Measurements from ENCODE around the gene SH3RF1. TPM values are rescaled to one million over a fixed set of nuclear protein-coding genes. Genes with fewer than 3 reads are reported as not detected.

Gene SH3RF1
- total RNA-seq, 2 experiments from 2014 or later: 0.34 TPM

- Mint-ChIP-seq H3K4me3 (no peak overlapping the region), H3K27ac (no peak overlapping the region), H3K36me3 (ENCODE audit: low read depth) (no peaks in the 10 kb centered on the region), H3K4me1 (ENCODE audit: low read depth) (no peaks in the 10 kb centered on the region), H3K9me3 (no peaks in the 10 kb centered on the region), H3K27me3 (peaks cover 3% of the 10 kb centered on the region)
- ATAC-seq: no peak
- intact Hi-C loops (cut with micrococcal nuclease): no loop called here
- no peak for TF ChIP-seq CTCF (IDR thresholded peaks at IDR 0.05)
- ChIA-PET POLR2A (no interaction called here), CTCF (no interaction called here)
- no peak for DNase-seq
Measured at GRCh38 chr4:169060391-169061091, 210.2 kb downstream of the SH3RF1 start.

- no peak for TF ChIP-seq CTCF (IDR thresholded peaks at IDR 0.05)
- ChIA-PET POLR2A (no interaction called here), CTCF (no interaction called here)
- no peak overlapping the region for H3K4me3 Mint-ChIP-seq
- no peaks in the 10 kb centered on the region for H3K36me3 Mint-ChIP-seq (ENCODE audit: low read depth)
- no peak for ATAC-seq
- H3K4me1 Mint-ChIP-seq (ENCODE audit: low read depth): no peaks in the 10 kb centered on the region
- intact Hi-C loops (cut with micrococcal nuclease): no loop called here
- H3K27ac Mint-ChIP-seq: no peak overlapping the region
- peaks cover 3% of the 10 kb centered on the region for H3K27me3 Mint-ChIP-seq
- DNase-seq: no peak
- H3K9me3 Mint-ChIP-seq: no peaks in the 10 kb centered on the region
Measured at GRCh38 chr4:169059306-169060211, 211.2 kb downstream of the SH3RF1 start.

GRCh38 chr4:169058312-169058711, 212.4 kb downstream of the SH3RF1 start:
- ChIA-PET CTCF (no interaction called here), POLR2A (no interaction called here)
- H3K4me1 Mint-ChIP-seq (ENCODE audit: low read depth): no peaks in the 10 kb centered on the region
- no peaks in the 10 kb centered on the region for H3K36me3 Mint-ChIP-seq (ENCODE audit: low read depth)
- ATAC-seq (no peak), DNase-seq (no peak)
- TF ChIP-seq CTCF (IDR thresholded peaks at IDR 0.05): no peak
- peaks cover 3% of the 10 kb centered on the region for H3K27me3 Mint-ChIP-seq
- H3K4me3 Mint-ChIP-seq: no peak overlapping the region
- intact Hi-C loops (cut with micrococcal nuclease): no loop called here
- no peaks in the 10 kb centered on the region for H3K9me3 Mint-ChIP-seq
- H3K27ac Mint-ChIP-seq: no peak overlapping the region

- H3K9me3 Mint-ChIP-seq: no peaks in the 10 kb centered on the region
- H3K4me1 Mint-ChIP-seq (ENCODE audit: low read depth): no peaks in the 10 kb centered on the region
- ChIA-PET POLR2A (no interaction called here), CTCF (no interaction called here)
- intact Hi-C loops (cut with micrococcal nuclease): no loop called here
- ATAC-seq (no peak), DNase-seq (no peak)
- no peak overlapping the region for H3K4me3 Mint-ChIP-seq
- H3K27ac Mint-ChIP-seq: no peak overlapping the region
- no peaks in the 10 kb centered on the region for H3K36me3 Mint-ChIP-seq (ENCODE audit: low read depth)
- peaks cover 9% of the 10 kb centered on the region for H3K27me3 Mint-ChIP-seq
- TF ChIP-seq CTCF (IDR thresholded peaks at IDR 0.05): no peak
Measured at GRCh38 chr4:169054879-169055278, 215.9 kb downstream of the SH3RF1 start.

- intact Hi-C loops (cut with micrococcal nuclease): no loop called here
- POLR2A ChIA-PET: no interaction called here
- Mint-ChIP-seq H3K4me3 (no peak overlapping the region), H3K9me3 (no peaks in the 10 kb centered on the region), H3K27me3 (peaks cover 9% of the 10 kb centered on the region), H3K4me1 (ENCODE audit: low read depth) (no peaks in the 10 kb centered on the region), H3K27ac (no peak overlapping the region), H3K36me3 (ENCODE audit: low read depth) (no peaks in the 10 kb centered on the region)
- CTCF ChIA-PET: no interaction called here
- no peak for DNase-seq
- TF ChIP-seq CTCF (IDR thresholded peaks at IDR 0.05): no peak
- ATAC-seq: no peak
Measured at GRCh38 chr4:169052594-169052945, 218.2 kb downstream of the SH3RF1 start.

Data from activated CD8-positive, alpha-beta T cell treated with anti-CD3 and anti-CD28 coated beads for 36 hours (primary cell).